NCI-H2029 treated with DMSO at 0.1 percent for 48 hours (cell line): Measurements from ENCODE around the gene METTL17.
"Not testable (repeated sequence)": the region's sequence is repeated elsewhere in the genome, so short reads cannot be mapped to it uniquely, and the experiment has no call there.

ENCODE experiments used
- DNase-seq: peaks from one replicate; lab custom pipeline; 2025; lab: John Stamatoyannopoulos, UW

Gene METTL17

GRCh38 chr14:20996521-20996920 lies 6.7 kb downstream of the METTL17 start:
- DNase-seq, result no peak

- DNase-seq, result no peak
Observed at GRCh38 chr14:20997115-20997514, 7.3 kb downstream of the METTL17 start.

GRCh38 chr14:20997564-20997963 lies 7.8 kb downstream of the METTL17 start:
- no peak for DNase-seq

- DNase-seq, result no peak
Observed at GRCh38 chr14:20998139-20998538, 8.4 kb downstream of the METTL17 start.

GRCh38 chr14:20998674-20999366 lies 9.0 kb downstream of the METTL17 start, which contains the start of gene SLC39A2:
Gene SLC39A2, plus strand, starts transcription at chr14:20999293. Its CDS starts 154 bp downstream, at chr14:20999447.
- no peak for DNase-seq

GRCh38 chr14:20999591-20999990 lies 9.8 kb downstream of the METTL17 start:
- no peak for DNase-seq

GRCh38 chr14:21001218-21001617 lies 11.4 kb downstream of the METTL17 start:
- DNase-seq, result no peak

GRCh38 chr14:21003788-21004346 lies 14.1 kb downstream of the METTL17 start:
- DNase-seq, result no peak

GRCh38 chr14:21009721-21010120 lies 19.9 kb downstream of the METTL17 start:
- not testable (repeated sequence) for DNase-seq

- DNase-seq, result no peak
Observed at GRCh38 chr14:21011136-21011535, 21.4 kb downstream of the METTL17 start.

GRCh38 chr14:21014761-21015190 lies 25.0 kb downstream of the METTL17 start:
- DNase-seq, result peak; percentile 57

- no peak for DNase-seq
Observed at GRCh38 chr14:21015312-21015711, 25.5 kb downstream of the METTL17 start.

- peak; percentile 3 for DNase-seq
Observed at GRCh38 chr14:21016413-21017190, 26.8 kb downstream of the METTL17 start.

GRCh38 chr14:21017528-21018245 lies 27.9 kb downstream of the METTL17 start:
- DNase-seq, result no peak

GRCh38 chr14:21018286-21018685 lies 28.5 kb downstream of the METTL17 start:
- DNase-seq, result no peak

- DNase-seq, result no peak
Observed at GRCh38 chr14:21018781-21019180, 29.0 kb downstream of the METTL17 start.

GRCh38 chr14:21019366-21019765 lies 29.6 kb downstream of the METTL17 start:
- DNase-seq, result no peak

GRCh38 chr14:21020977-21021545 lies 31.3 kb downstream of the METTL17 start:
- no peak for DNase-seq

GRCh38 chr14:21022686-21023085 lies 32.9 kb downstream of the METTL17 start:
- no peak for DNase-seq

GRCh38 chr14:21023174-21023573 lies 33.4 kb downstream of the METTL17 start:
- DNase-seq, result no peak

- DNase-seq, result no peak
Observed at GRCh38 chr14:21023817-21024584, 34.2 kb downstream of the METTL17 start.
